H4 (cell line): ENCODE data around the gene MAPKAPK3. TPM values are rescaled to one million over a fixed set of nuclear protein-coding genes. Genes with fewer than 3 reads are reported as not detected.
"Not testable (repeated sequence)": the region's sequence is repeated elsewhere in the genome, so short reads cannot be mapped to it uniquely, and the experiment has no call there.

ENCODE experiments used
- DNase-seq: peaks from one replicate; pipeline ENCODE4 v3.0.0-alpha.2; 2015; ENCODE audit warnings: low spot score
- total RNA-seq: library from RNA; depleted of rRNA; stranded (reverse); fragments of >200 nt; shearing (Covaris generic); gene quantifications from 2 replicates; pipeline ENCODE4 v1.2.3, GENCODE V29; 2014

MAPKAPK3 gene
- total RNA-seq, 1 experiment from 2014 or later, result 28.6 TPM

DNA sequence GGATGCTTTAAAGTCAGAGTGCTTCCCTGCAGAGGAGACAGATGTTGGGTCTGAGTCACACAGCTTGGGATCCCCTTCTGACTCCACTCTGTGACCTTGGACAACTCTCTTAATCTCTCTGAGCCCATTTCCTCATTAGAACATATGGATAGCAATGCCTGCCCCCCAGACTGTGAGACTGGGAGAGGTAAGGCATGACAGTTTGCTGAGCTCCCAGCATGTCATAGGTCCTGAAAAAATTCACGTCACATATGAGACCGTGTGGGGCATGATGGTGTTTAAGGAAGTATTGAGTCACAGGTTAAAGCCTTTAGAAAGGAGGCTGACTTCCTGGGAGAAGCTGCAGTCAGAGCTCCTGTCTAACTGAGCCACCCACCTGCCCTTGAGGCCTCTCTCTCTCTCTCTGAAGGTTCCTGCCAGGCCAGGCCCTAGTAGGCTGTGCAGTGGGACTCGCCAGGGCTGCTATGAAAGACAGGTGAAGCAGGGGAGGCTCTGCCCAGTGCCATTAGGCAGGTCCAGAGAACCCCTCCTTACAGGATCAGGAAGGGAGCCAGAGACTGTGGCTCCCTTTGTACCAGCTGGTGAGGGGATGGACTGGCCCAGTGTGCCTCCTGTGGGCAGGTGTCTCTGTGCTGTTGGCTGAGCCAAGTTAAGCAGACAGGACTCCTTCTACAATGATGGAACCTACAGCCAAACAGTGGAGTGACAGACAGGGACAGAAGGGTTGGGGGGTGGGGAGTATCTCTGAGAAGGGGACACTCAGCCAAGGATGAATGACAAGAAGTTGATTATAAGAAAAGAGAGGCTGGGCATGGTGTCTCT lies 38.3 kb downstream of the MAPKAPK3 start:
- DNase-seq, result no peak

DNA sequence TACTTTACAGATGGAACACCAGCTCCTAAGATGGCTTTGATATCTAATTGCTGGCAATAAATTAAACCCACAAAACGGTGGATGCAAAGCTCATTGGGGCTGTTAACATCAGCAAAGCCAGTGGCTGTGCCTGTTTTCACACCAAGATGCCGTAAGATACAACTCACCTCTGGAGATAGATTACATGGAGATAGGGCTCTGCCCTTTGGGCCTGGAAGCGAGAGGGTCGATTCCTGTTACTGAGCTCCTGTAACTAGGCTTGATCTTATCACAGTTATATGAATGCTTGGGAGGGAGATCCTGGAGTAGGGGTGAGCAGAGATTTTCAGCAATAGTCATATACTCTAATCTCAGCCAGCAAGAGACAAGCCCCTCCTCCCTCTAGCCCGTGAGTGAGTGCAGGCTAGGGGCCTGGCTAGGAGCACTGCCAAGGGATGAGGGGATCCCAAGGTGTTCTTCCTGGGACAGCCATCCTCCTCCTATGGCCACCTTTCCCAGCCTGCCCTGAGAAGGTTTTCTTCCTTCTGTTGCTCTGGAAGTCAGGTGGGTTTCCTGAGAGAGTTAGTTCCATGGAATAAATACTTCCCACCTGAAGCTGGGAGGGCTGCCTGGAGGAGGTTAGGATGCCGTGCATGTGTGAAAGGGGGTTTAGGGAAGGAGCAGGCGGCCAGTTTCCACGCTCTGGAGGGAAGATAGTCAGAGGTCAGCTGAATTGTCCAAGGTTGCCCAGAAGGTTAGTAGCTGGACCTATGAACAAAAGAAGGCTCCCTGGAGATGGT lies 39.7 kb downstream of the MAPKAPK3 start:
- DNase-seq, result no peak

GRCh38 chr3:50657407-50657806 lies 40.5 kb downstream of the MAPKAPK3 start:
- no peak for DNase-seq

- no peak for DNase-seq
Observed at GRCh38 chr3:50657816-50658215, 40.9 kb downstream of the MAPKAPK3 start.

DNA sequence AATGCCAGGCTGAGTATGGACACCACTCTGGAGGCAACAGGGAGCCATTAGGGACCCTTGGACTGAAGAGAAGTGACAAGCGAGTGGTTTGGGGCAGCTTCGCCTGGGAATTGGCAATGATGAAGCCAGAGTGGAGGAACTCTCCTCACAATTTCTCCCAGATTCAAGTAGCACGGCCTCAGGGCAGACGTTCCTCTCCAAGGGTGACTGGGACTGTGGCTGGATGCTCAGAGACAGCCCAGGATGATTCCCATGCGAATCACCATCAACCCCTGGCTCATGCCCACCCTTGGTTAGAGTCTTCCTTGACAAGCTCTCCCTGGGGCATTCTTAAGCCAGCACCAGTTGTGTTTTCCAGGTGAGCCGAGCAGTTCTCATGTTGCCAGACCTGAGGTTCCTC lies 41.5 kb downstream of the MAPKAPK3 start:
- no peak for DNase-seq

GRCh38 chr3:50658831-50659230 lies 41.9 kb downstream of the MAPKAPK3 start:
- DNase-seq, result no peak

DNA sequence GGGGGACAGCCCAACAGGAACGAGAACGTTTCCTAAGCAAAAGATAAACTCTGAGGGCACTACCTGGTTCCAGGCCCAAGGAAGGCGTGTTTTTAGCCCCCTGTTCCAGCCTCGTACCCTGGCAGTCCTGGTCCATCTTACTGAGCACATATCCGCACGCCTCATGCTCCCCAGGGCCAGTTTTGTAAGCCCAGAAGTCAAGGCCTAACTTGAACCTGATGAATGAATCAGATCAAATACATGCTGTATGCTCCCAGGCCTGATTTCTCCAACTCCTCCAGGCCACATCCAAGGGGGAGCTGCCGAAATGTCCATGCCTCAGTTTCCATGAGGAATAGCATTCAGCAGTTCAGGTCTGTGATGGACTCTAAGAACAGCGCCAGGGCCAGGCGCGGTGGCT lies 43.4 kb downstream of the MAPKAPK3 start:
- DNase-seq, result no peak

- no peak for DNase-seq
Observed at GRCh38 chr3:50661321-50661837, 44.4 kb downstream of the MAPKAPK3 start.

DNA sequence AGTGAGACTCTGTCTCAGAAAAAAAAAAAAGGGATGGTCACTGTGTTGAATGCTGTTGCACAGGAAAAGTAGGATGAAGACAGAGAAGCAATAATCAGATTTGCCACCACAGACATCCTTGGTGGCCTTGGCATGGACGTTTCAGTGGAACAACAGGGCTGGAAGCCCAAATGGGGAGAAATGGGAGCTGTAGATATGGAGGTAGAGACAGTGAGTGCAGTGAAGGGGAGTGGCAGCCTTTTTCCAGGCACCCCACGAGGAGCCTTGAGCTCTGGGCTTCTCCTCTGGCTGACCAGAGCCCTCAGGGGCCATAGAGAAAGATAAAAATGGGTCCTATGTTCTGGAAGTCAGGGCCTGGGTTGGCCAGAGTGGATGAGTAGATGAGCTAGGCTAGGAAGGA lies 45.5 kb downstream of the MAPKAPK3 start:
- no peak for DNase-seq

- DNase-seq, result no peak
Observed at GRCh38 chr3:50665081-50665840, 48.3 kb downstream of the MAPKAPK3 start.

DNA sequence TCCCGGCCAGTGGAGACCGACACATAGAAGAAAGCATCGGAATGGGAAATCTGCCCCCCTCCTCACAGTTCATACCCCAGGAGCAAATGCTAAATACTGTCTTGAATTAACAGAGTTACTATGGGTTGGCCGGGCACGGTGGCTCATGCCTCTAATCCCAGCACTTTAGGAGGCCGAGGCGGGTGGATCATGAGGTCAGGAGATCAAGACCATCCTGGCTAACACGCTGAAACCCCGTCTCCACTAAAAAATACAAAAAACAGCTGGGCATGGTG lies 48.8 kb downstream of the MAPKAPK3 start:
- not testable (repeated sequence) for DNase-seq

GRCh38 chr3:50666837-50667236 lies 49.9 kb downstream of the MAPKAPK3 start:
- no peak for DNase-seq

GRCh38 chr3:50671331-50671730 lies 54.4 kb downstream of the MAPKAPK3 start:
- DNase-seq, result peak; percentile 91

GRCh38 chr3:50672656-50673055 lies 55.7 kb downstream of the MAPKAPK3 start:
- DNase-seq, result no peak

DNA sequence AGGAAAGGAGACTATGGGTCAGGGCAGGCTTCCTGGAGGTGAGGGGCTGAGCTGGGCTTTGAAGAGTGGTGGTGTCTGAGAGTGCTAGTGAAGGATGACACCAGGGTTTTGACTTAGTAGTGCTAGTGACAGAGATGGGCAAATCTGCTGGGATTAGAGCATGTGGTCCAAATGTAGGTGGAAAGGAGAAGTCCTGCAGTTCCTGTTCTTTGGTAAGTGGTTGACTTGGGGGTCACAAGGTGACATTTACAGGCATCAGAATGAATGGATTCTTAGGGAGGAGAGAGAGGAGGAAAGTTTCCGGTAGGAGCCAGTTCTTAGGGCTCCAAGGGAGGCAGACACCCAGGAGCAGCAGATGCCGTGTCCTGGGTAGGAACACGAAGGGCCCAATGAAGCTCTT lies 57.0 kb downstream of the MAPKAPK3 start:
- DNase-seq, result no peak

DNA sequence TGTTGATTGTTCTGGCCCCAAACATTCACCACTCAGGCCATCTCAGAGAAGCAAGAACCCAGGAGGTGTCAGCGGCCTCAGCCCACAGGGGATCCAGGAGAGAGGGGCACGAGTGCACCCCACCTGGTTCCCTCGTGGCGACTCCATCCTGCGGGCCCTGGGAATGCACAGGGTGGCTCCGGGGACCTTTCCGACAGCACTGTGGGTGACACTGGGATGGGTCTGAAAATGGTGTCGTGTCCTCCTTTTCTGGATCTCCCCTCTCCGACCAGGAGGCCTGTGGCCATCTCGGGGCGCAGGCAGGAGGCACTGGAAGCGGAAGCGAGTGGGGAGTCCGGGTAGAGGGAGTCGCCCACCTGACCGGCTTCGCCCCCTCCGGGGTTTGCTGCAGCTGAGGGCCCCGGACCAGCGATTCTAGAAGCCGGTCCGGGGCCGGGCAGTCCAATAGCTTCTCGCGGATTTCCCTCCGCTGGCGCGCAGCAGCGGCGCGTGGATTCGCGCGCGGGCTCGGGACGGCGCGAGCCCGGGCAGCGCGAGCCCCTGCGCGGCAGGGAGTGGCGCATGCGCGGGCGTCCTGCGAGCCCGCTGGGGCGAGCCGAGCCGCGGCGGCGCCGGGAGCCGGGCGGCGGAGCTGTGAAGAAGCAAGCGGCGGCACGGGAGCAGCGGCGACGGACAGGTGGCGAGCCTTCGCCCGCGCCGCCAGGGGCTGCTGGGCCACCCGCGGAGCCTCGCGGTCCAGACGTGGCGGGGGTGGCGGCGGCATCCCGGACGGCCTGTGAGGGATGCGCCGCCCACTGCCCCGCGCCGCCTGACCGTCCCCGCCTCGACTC lies 57.6 kb downstream of the MAPKAPK3 start, which contains the start of gene DOCK3:
TSS of gene DOCK3 (plus strand) at position 579 of the 830 bp plus-strand sequence. CDS start 337 bp downstream, outside the sequence.
- no peak for DNase-seq

DNA sequence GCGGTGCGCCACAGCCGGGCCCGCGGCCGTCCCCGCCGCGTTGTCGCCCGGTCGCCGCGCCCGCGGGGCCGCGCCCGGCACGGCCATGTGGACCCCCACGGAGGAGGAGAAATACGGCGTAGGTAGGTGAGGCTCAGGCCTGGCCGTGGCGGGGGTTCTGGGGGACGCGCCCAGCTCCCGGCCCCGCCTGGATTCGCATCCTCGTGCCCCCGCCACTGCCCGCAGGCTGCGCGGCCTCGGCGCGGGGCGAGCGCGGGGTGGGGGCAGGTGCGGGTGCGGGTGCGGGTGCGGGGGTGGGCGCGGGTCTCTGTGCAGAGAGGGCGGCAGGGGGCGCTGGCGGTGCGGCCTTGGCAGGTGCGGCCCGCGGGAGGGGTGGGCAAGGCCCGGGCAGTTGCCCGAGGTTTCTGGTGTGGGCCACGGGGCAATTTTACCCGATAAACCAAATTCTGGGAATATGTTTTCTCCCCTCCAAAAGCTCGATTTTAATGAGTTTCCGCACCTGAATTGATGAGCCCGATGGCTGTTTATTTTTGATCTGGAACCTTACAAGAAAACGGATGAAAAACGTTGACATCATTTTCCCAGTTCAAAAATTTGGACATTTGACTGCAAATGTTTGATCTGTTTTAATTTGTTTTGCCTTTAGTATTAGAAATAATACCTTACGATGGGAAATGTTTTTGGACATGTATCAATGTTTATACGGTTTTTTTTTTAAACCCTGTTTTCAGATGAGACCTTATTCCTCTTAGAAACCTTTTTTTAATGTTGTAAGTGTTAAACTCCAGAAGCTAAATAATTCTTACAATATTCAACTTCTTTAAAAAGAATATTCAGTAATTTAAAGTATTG lies 58.5 kb downstream of the MAPKAPK3 start:
- DNase-seq, result no peak

GRCh38 chr3:50676031-50676705 lies 59.2 kb downstream of the MAPKAPK3 start:
- no peak for DNase-seq

DNA sequence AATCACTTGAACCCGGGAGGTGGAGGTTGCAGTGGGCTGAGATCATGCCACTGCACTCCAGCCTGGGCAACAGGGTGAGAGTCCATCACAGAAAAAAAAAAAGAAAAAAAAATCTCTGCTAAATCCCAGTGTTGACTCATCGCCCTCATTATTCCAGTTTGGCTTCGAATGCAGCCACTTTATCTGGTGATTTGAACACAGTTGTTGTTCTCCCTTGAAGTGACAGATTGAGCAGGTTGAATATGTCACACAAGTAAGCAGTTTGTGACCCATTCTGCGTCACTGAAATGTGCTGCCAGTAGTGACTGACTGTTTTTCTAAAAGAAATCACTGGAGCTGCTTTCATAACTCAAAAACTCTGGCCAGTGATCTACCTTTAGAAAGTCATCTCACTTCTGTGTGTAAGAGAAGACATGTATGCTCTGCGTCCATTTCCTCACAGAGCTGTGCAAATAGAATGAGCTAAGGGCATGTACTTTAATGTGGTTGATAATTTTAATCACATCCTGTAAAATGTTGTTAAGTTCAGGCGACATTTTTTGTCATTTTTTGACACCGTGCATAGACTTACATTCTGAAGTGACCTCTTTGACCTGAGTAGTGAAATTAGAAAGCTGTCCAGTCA lies 70.3 kb downstream of the MAPKAPK3 start:
- peak; percentile 10 for DNase-seq
